GM21390 (cell line): ENCODE measurements around the gene RNF144B.
"Not testable (repeated sequence)": the region's sequence is repeated elsewhere in the genome, so short reads cannot be mapped to it uniquely, and the experiment has no call there.

Experiments
- ATAC-seq: cut with Tn5 transposase; IDR thresholded peaks from one replicate; pipeline ENCODE4 v1.9.1; 2021; ENCODE audit not compliant: unreplicated experiment

The RNF144B gene

GRCh38 chr6:18406955-18407749, 20.0 kb downstream of the RNF144B start:
- ATAC-seq = no peak

- not testable (repeated sequence) for ATAC-seq
Measured at GRCh38 chr6:18409602-18410001, 22.5 kb downstream of the RNF144B start.

GRCh38 chr6:18410412-18410811, 23.3 kb downstream of the RNF144B start:
- no peak for ATAC-seq

- ATAC-seq = no peak
Measured at GRCh38 chr6:18412068-18412467, 24.9 kb downstream of the RNF144B start.

GRCh38 chr6:18412644-18413043, 25.5 kb downstream of the RNF144B start:
- ATAC-seq = no peak

- no peak for ATAC-seq
Measured at GRCh38 chr6:18413381-18413780, 26.2 kb downstream of the RNF144B start.

- no peak for ATAC-seq
Measured at GRCh38 chr6:18414116-18414515, 27.0 kb downstream of the RNF144B start.

GRCh38 chr6:18415207-18415606, 28.1 kb downstream of the RNF144B start:
- ATAC-seq = no peak

- no peak for ATAC-seq
Measured at GRCh38 chr6:18415671-18416340, 28.7 kb downstream of the RNF144B start.

GRCh38 chr6:18416341-18416679, 29.2 kb downstream of the RNF144B start:
- ATAC-seq = no peak

GRCh38 chr6:18420328-18420727, 33.2 kb downstream of the RNF144B start:
- no peak for ATAC-seq

GRCh38 chr6:18422136-18422535, 35.0 kb downstream of the RNF144B start:
- ATAC-seq = no peak

GRCh38 chr6:18423426-18423825, 36.3 kb downstream of the RNF144B start:
- no peak for ATAC-seq

GRCh38 chr6:18424201-18424600, 37.1 kb downstream of the RNF144B start:
- ATAC-seq = no peak

GRCh38 chr6:18425218-18425617, 38.1 kb downstream of the RNF144B start:
- no peak for ATAC-seq

- ATAC-seq = no peak
Measured at GRCh38 chr6:18427296-18427695, 40.1 kb downstream of the RNF144B start.

GRCh38 chr6:18429655-18430297, 42.6 kb downstream of the RNF144B start:
- no peak for ATAC-seq

GRCh38 chr6:18431581-18431980, 44.4 kb downstream of the RNF144B start:
- no peak for ATAC-seq

GRCh38 chr6:18432180-18432579, 45.0 kb downstream of the RNF144B start:
- no peak for ATAC-seq

- no peak for ATAC-seq
Measured at GRCh38 chr6:18432619-18433018, 45.5 kb downstream of the RNF144B start.

GRCh38 chr6:18433059-18433458, 45.9 kb downstream of the RNF144B start:
- no peak for ATAC-seq

- no peak for ATAC-seq
Measured at GRCh38 chr6:18436341-18436740, 49.2 kb downstream of the RNF144B start.
